Activated naive CD8-positive, alpha-beta T cell treated with anti-CD3 and anti-CD28 coated beads, Interleukin-2, amount 10 ng/mL, durations not matched to agents 7 days and 5 days (primary cell): ENCODE data around the gene NPLOC4. TPM values are rescaled to one million over a fixed set of nuclear protein-coding genes. Genes with fewer than 3 reads are reported as not detected.

Experiments used
- ATAC-seq: fragments of 150-1000 bp; cut with Tn5 transposase; one replicate; pipeline ENCODE4 v1.10.0; 2021; ENCODE audit warnings: low read depth, moderate library complexity
- POLR2A ChIA-PET: fragments of 350-600 bp; sonication (Branson Sonifier 250); formaldehyde crosslinking; loops from one replicate; lab custom pipeline; 2021; ENCODE audit warnings: antibody characterized with exemption; lab: Charles Lee
- DNase-seq: peaks from one replicate; pipeline ENCODE4 v3.0.0; 2021
- H3K27ac Mint-ChIP-seq: one replicate; pipeline ENCODE4 v1.8.0; 2022; ENCODE audit warnings: mild to moderate bottlenecking, mixed read lengths
- H3K27me3 Mint-ChIP-seq: one replicate; pipeline ENCODE4 v1.8.0; 2022; ENCODE audit warnings: mild to moderate bottlenecking, moderate library complexity, mixed read lengths
- H3K36me3 Mint-ChIP-seq: one replicate; pipeline ENCODE4 v1.8.0; 2021; ENCODE audit warnings: mild to moderate bottlenecking, mixed read lengths
- H3K4me1 Mint-ChIP-seq: one replicate; pipeline ENCODE4 v1.8.0; 2021; ENCODE audit warnings: mixed read lengths
- H3K4me3 Mint-ChIP-seq: one replicate; pipeline ENCODE4 v1.8.0; 2022; ENCODE audit warnings: mild to moderate bottlenecking, moderate library complexity, mixed read lengths
- H3K9me3 Mint-ChIP-seq: one replicate; pipeline ENCODE4 v1.8.0; 2021; ENCODE audit warnings: mixed read lengths
- total RNA-seq, 2 experiments: library from RNA; stranded (reverse); gene quantifications; one replicate each; pipeline ENCODE4 v1.2.3, GENCODE V29; 2021

Gene NPLOC4
- total RNA-seq, 2 experiments from 2014 or later: 96.9 to 109 TPM

DNA sequence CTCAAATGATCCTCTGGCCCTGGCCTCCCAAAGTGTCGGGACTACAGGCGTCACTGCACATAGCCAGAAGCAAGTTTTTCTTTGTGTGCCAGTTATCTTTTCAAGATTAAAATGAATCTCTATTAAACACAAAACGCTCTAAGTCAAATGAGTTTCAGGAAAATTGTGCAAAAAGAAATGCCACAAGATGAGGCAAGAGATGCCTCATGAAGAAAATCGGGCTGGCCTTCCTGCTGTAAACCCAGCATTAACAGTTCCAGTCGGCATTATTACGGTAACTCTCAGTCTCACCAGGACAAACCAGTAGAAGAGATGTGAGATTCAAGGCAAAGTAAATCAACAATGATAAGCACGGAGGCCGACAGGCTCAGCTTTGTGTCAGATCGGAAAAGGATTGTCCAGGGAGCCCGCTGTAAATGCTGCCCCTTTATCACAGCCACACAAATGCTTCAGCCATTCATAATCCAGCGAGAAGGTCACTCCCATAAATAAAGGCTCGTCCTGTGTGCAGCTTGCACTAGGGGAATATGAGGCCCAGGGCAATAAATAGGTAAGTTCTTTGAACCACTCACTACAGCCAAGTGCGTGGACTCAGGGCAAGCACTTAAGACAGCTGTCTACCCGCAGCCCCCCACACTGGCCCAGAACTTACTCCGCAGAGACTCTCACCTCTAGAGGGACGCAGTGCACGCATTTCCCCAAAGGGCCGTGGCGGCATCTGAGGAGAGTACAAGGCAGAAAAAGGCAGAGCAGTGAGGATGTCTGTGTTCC, 27.2 kb downstream of the NPLOC4 start:
- H3K27me3 Mint-ChIP-seq: no peaks in the 10 kb centered on the region
- peaks cover 12% of the 10 kb centered on the region for H3K4me1 Mint-ChIP-seq
- no peak for DNase-seq
- ATAC-seq: no peak
- POLR2A ChIA-PET: no interaction called here
- no peak overlapping the region for H3K27ac Mint-ChIP-seq
- H3K36me3 Mint-ChIP-seq: peaks cover 24% of the 10 kb centered on the region
- H3K9me3 Mint-ChIP-seq: no peaks in the 10 kb centered on the region
- no peak overlapping the region for H3K4me3 Mint-ChIP-seq

GRCh38 chr17:81608605-81609004, 28.3 kb downstream of the NPLOC4 start:
- no peaks in the 10 kb centered on the region for H3K27me3 Mint-ChIP-seq
- H3K36me3 Mint-ChIP-seq: peaks cover 23% of the 10 kb centered on the region
- no peaks in the 10 kb centered on the region for H3K9me3 Mint-ChIP-seq
- DNase-seq (no peak), ATAC-seq (no peak)
- POLR2A ChIA-PET: no interaction called here
- H3K27ac Mint-ChIP-seq: no peak overlapping the region
- H3K4me1 Mint-ChIP-seq: peaks cover 4% of the 10 kb centered on the region
- no peak overlapping the region for H3K4me3 Mint-ChIP-seq

- H3K27ac Mint-ChIP-seq: no peak overlapping the region
- no peaks in the 10 kb centered on the region for H3K9me3 Mint-ChIP-seq
- POLR2A ChIA-PET: no interaction called here
- H3K4me3 Mint-ChIP-seq: no peak overlapping the region
- peaks cover 3% of the 10 kb centered on the region for H3K4me1 Mint-ChIP-seq
- DNase-seq: no peak
- ATAC-seq: no peak
- peaks cover 23% of the 10 kb centered on the region for H3K36me3 Mint-ChIP-seq
- H3K27me3 Mint-ChIP-seq: no peaks in the 10 kb centered on the region
Observed at GRCh38 chr17:81608082-81608481, 28.8 kb downstream of the NPLOC4 start.

DNA sequence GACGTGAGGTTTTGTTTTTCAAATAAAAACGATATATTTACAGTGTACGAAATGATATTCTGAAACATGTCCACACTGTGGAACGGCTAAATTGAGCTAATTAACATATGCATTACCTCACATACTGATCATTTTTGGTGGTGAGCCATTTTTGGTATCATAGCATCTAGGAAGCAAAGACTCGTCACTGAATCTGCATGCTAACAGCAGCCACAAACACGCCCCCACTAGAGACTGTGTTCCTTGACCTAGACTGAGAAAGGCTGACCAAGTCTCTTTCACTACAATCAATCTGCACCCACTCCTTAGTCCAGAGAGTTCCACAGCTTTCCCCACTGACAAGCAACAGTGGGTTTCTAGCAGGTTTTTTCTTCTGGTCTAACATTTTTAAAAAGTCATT, 29.5 kb downstream of the NPLOC4 start:
- POLR2A ChIA-PET: no interaction called here

GRCh38 chr17:81603846-81604610, 32.9 kb downstream of the NPLOC4 start:
- Mint-ChIP-seq H3K36me3 (peaks cover 20% of the 10 kb centered on the region), H3K4me1 (peaks cover 8% of the 10 kb centered on the region), H3K27me3 (no peaks in the 10 kb centered on the region), H3K4me3 (no peak overlapping the region), H3K27ac (peak overlapping the region; percentile 31), H3K9me3 (no peaks in the 10 kb centered on the region)
- ATAC-seq: no peak
- POLR2A ChIA-PET: no interaction called here
- no peak for DNase-seq

More for the DNA sequence above, 29.5 kb downstream of the NPLOC4 start:
- ATAC-seq (no peak), DNase-seq (no peak)
- no peak overlapping the region for H3K27ac Mint-ChIP-seq
- peaks cover 3% of the 10 kb centered on the region for H3K4me1 Mint-ChIP-seq
- no peaks in the 10 kb centered on the region for H3K9me3 Mint-ChIP-seq
- no peak overlapping the region for H3K4me3 Mint-ChIP-seq
- peaks cover 23% of the 10 kb centered on the region for H3K36me3 Mint-ChIP-seq
- H3K27me3 Mint-ChIP-seq: no peaks in the 10 kb centered on the region

- Mint-ChIP-seq H3K9me3 (no peaks in the 10 kb centered on the region), H3K4me3 (no peak overlapping the region), H3K27me3 (no peaks in the 10 kb centered on the region), H3K27ac (no peak overlapping the region), H3K4me1 (peaks cover 8% of the 10 kb centered on the region), H3K36me3 (peaks cover 19% of the 10 kb centered on the region)
- ATAC-seq: peak; percentile 91
- no peak for DNase-seq
- POLR2A ChIA-PET: interaction anchor here (1.2 kb wide), 3 partner anchors 49 to 89 kb away, joined by 3 to 6 read pairs (median 3); partner anchors contain the start of genes ACTG1 and FAAP100
Observed at GRCh38 chr17:81601525-81602120, 35.3 kb downstream of the NPLOC4 start.

GRCh38 chr17:81599719-81600486, 37.0 kb downstream of the NPLOC4 start:
- Mint-ChIP-seq H3K27ac (no peak overlapping the region), H3K4me1 (peaks cover 8% of the 10 kb centered on the region), H3K9me3 (no peaks in the 10 kb centered on the region), H3K36me3 (peaks cover 11% of the 10 kb centered on the region), H3K4me3 (no peak overlapping the region), H3K27me3 (no peaks in the 10 kb centered on the region)
- DNase-seq (no peak), ATAC-seq (no peak)
- POLR2A ChIA-PET: interaction anchor here (1.2 kb wide), 1 partner anchor 88 kb away, joined by 6 read pairs; the partner anchor contains the start of gene ACTG1

GRCh38 chr17:81593105-81593871, 43.6 kb downstream of the NPLOC4 start:
- POLR2A ChIA-PET: no interaction called here
- peaks cover 8% of the 10 kb centered on the region for H3K36me3 Mint-ChIP-seq
- no peaks in the 10 kb centered on the region for H3K9me3 Mint-ChIP-seq
- H3K27me3 Mint-ChIP-seq: no peaks in the 10 kb centered on the region
- ATAC-seq: no peak
- no peak overlapping the region for H3K27ac Mint-ChIP-seq
- H3K4me1 Mint-ChIP-seq: peaks cover 2% of the 10 kb centered on the region
- no peak overlapping the region for H3K4me3 Mint-ChIP-seq
- no peak for DNase-seq

- POLR2A ChIA-PET: no interaction called here
- Mint-ChIP-seq H3K27ac (peak overlapping the region; percentile 42), H3K27me3 (no peaks in the 10 kb centered on the region), H3K4me1 (no peaks in the 10 kb centered on the region), H3K9me3 (no peaks in the 10 kb centered on the region), H3K4me3 (no peak overlapping the region), H3K36me3 (peaks cover 11% of the 10 kb centered on the region)
- no peak for ATAC-seq
- DNase-seq: no peak
Observed at GRCh38 chr17:81591971-81592370, 44.9 kb downstream of the NPLOC4 start.

DNA sequence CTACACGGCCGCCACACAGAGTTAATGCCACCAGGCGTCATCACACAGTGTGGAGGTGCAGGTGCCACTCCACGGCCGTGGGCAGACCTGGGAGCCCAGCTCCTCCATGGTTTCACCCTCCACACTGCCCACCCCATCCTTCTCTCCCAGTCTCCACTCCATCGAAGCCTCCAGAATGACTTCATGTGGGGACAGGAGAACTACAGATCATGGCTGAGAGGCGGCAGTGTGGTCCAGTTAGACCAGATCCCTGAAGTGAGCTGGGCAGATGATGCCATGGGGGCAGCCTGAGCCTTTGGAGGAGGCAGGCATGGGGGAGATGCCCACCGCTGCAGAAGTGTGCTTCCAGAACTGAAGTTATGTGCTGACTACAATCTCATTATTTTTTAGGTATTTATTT, 46.8 kb downstream of the NPLOC4 start:
- no peak overlapping the region for H3K4me3 Mint-ChIP-seq
- no peak overlapping the region for H3K27ac Mint-ChIP-seq
- POLR2A ChIA-PET: no interaction called here
- no peaks in the 10 kb centered on the region for H3K9me3 Mint-ChIP-seq
- DNase-seq (no peak), ATAC-seq (no peak)
- H3K36me3 Mint-ChIP-seq: peaks cover 23% of the 10 kb centered on the region
- H3K27me3 Mint-ChIP-seq: no peaks in the 10 kb centered on the region
- H3K4me1 Mint-ChIP-seq: no peaks in the 10 kb centered on the region

DNA sequence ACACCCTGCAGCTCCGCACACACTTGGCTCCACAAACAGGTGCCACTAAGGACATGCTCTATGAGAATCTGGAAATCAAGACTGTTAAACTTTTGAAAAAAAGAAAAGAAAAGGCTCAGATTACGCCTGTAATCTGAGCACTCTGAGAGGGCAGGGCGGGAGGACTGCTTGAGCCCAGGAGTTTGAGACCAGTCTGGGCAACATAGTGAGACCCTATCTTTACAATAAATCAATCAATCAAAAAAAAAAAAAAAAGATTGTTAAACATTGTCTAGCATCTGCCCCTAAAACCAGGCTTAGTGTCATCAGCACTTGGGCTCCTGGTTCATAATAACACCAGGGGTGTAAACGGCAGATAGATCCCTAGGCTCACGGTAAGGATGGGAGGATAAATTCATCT, 47.3 kb downstream of the NPLOC4 start:
- no peak overlapping the region for H3K4me3 Mint-ChIP-seq
- H3K27me3 Mint-ChIP-seq: no peaks in the 10 kb centered on the region
- H3K9me3 Mint-ChIP-seq: no peaks in the 10 kb centered on the region
- ATAC-seq: no peak
- H3K27ac Mint-ChIP-seq: no peak overlapping the region
- peaks cover 23% of the 10 kb centered on the region for H3K36me3 Mint-ChIP-seq
- no peaks in the 10 kb centered on the region for H3K4me1 Mint-ChIP-seq
- POLR2A ChIA-PET: no interaction called here
- DNase-seq: no peak

DNA sequence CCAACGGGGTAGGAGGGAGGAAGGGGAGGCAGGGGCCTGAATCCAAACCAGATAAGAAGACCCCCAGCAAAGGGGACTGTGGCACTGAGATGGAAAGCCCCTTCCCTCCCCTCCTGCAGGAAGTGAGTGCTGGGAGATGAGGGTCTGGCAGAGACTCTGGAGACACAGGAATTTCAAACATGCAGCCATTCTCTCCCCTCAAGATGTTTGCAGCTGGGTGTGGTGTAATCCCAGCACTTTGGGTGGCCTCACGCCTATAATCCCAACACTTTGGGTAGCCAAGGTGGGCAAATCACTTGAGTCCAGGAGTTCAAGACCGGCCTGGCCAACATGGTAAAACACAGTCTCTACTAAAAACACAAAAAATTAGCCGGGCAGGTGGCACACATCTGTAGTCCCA, 50.8 kb downstream of the NPLOC4 start:
- H3K9me3 Mint-ChIP-seq: no peaks in the 10 kb centered on the region
- ATAC-seq (no peak), DNase-seq (no peak)
- no peak overlapping the region for H3K4me3 Mint-ChIP-seq
- H3K4me1 Mint-ChIP-seq: no peaks in the 10 kb centered on the region
- no peaks in the 10 kb centered on the region for H3K27me3 Mint-ChIP-seq
- peaks cover 23% of the 10 kb centered on the region for H3K36me3 Mint-ChIP-seq
- no peak overlapping the region for H3K27ac Mint-ChIP-seq
- POLR2A ChIA-PET: no interaction called here
